Esophagus (tissue), 2 donors: ENCODE results near the gene OCA2. TPM values are rescaled to one million over a fixed set of nuclear protein-coding genes. Genes with fewer than 3 reads are reported as not detected.

ENCODE experiments used
- H3K27ac ChIP-seq, 2 donors: one replicate each; pipeline ENCODE4 v1.5.1; 2013; ENCODE audit warnings: low read depth in 2 of 2, mild to moderate bottlenecking in 2 of 2, inconsistent platforms in 1 of 2, low read length in 1 of 2, moderate library complexity in 1 of 2
- H3K27me3 ChIP-seq, 2 donors: one replicate each; pipeline ENCODE4 v1.6.1; 2013; ENCODE audit warnings: low read length in 2 of 2, control low read depth in 1 of 2, mild to moderate bottlenecking in 1 of 2; ENCODE audit not compliant: insufficient read depth in 2 of 2, control insufficient read depth in 1 of 2
- H3K36me3 ChIP-seq, 2 donors: one replicate each; pipeline ENCODE4 v1.6.1; 2013; ENCODE audit warnings: low read length in 1 of 2; ENCODE audit not compliant: control insufficient read depth in 2 of 2, insufficient read depth in 2 of 2
- H3K4me1 ChIP-seq, 2 donors: one replicate each; pipeline ENCODE4 v1.6.1; 2013; ENCODE audit warnings: low read length in 1 of 2; ENCODE audit not compliant: control insufficient read depth in 2 of 2, insufficient read depth in 2 of 2
- H3K4me3 ChIP-seq, 2 donors: one replicate each; pipeline ENCODE4 v1.5.1; 2013; ENCODE audit warnings: low read length in 2 of 2, mild to moderate bottlenecking in 2 of 2, low read depth in 1 of 2, moderate library complexity in 1 of 2
- H3K9me3 ChIP-seq, 2 donors: one replicate each; pipeline ENCODE4 v1.6.1; 2013; ENCODE audit warnings: mild to moderate bottlenecking in 2 of 2, low read depth in 1 of 2, low read length in 1 of 2, moderate library complexity in 1 of 2; ENCODE audit not compliant: control insufficient read depth in 2 of 2, insufficient read depth in 1 of 2
- WGBS, 2 donors: extraction: QIAGEN DNeasy Blood & Tissue Kit; methylation state at CpG; one replicate each; pipeline ENCODE4 v1.1.7; 2013; 5-methylcytosine and 5-hydroxymethylcytosine counted together
- polyA plus RNA-seq, 2 donors: library from polyadenylated mRNA; stranded (reverse); fragments of 200-250 nt; gene quantifications; one replicate each; pipeline ENCODE4 v1.2.3, GENCODE V29; 2013
- donor health status: healthy with polysubstance abuse.
- donor health status: Bipolar disorder and iron deficiency.

The OCA2 gene
- polyA plus RNA-seq, 2 donors = 1.1 to 1.2 TPM

DNA sequence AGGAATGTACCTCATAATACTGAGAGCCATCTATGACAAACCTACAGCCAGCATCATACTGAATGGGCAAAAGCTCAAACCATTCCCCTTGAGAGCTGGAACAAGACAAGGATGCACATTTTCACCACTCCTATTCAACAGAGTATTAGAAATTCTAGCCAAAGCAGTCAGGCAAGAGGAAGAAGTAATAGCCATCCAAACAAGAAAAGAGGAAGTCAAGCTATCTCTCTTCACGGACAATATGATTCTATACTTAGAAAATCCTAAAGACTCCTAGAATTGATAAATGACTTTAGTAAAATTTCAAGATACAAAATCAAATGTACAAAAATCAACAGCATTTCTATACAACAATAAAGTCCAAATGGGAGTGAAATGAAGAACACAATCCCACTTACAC, 30.2 kb downstream of the OCA2 start:
- WGBS, 2 donors = 42 to 47% methylated on average over 1 of the region's 1 CpG
- Histone ChIP-seq H3K4me1 (no peaks in the 10 kb centered on the region), H3K4me3 (no peak overlapping the region), H3K36me3 (no peaks in the 10 kb centered on the region), H3K27me3 (no peaks in the 10 kb centered on the region), H3K27ac (no peak overlapping the region), H3K9me3 (no peaks in the 10 kb centered on the region)

- no peaks in the 10 kb centered on the region for H3K36me3 ChIP-seq
- H3K27ac ChIP-seq = no peak overlapping the region
- H3K4me1 ChIP-seq = no peaks in the 10 kb centered on the region
- WGBS, 2 donors = 61 to 64% methylated on average over 3 of the region's 3 CpGs
- no peaks in the 10 kb centered on the region for H3K9me3 ChIP-seq
- H3K27me3 ChIP-seq = no peaks in the 10 kb centered on the region
- H3K4me3 ChIP-seq = no peak overlapping the region
Observed at GRCh38 chr15:28066231-28066630, 32.9 kb downstream of the OCA2 start.

DNA sequence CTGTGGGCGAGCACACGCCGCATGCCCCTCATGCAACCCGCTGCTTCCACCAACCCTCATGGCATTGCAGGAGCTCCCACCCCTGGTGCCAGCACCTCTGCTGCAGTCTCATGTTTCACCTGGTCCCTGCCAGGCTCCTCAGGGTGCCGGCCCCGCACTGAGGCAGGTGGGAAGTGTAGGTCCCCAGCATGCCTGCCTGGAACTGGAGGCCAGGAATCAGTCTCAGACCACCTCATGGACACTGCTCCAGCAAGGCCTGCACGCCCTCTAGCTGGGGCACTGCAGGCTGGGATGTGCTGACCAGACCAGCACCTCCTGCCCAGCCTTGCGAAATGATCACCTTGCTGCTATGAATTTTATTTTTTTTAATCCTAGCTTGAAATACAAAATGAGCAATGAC, 39.1 kb downstream of the OCA2 start:
- no peak overlapping the region for H3K27ac ChIP-seq
- 82 to 91% methylated on average over 8 of the region's 8 CpGs for WGBS, 2 donors
- no peaks in the 10 kb centered on the region for H3K4me1 ChIP-seq
- no peaks in the 10 kb centered on the region for H3K27me3 ChIP-seq
- peaks cover 3 to 5% of the 10 kb centered on the region in 2 donors for H3K9me3 ChIP-seq
- H3K36me3 ChIP-seq = no peaks in the 10 kb centered on the region
- H3K4me3 ChIP-seq = no peak overlapping the region

- 88 to 90% methylated on average over 6 of the region's 6 CpGs for WGBS, 2 donors
- H3K27ac ChIP-seq = no peak overlapping the region
Observed at GRCh38 chr15:28058082-28058481, 41.0 kb downstream of the OCA2 start.

GRCh38 chr15:28051955-28052633, 47.0 kb downstream of the OCA2 start:
- Histone ChIP-seq H3K4me1 (no peaks in the 10 kb centered on the region), H3K4me3 (no peak overlapping the region), H3K27ac (no peak overlapping the region), H3K27me3 (no peaks in the 10 kb centered on the region), H3K9me3 (no peaks in the 10 kb centered on the region), H3K36me3 (no peaks in the 10 kb centered on the region)
- 46 to 55% methylated on average over 5 of the region's 5 CpGs for WGBS, 2 donors

More at GRCh38 chr15:28058082-28058481, 41.0 kb downstream of the OCA2 start:
- Histone ChIP-seq H3K4me3 (no peak overlapping the region), H3K9me3 (peaks cover 3 to 5% of the 10 kb centered on the region in 2 donors), H3K27me3 (no peaks in the 10 kb centered on the region), H3K4me1 (no peaks in the 10 kb centered on the region), H3K36me3 (no peaks in the 10 kb centered on the region)

- Histone ChIP-seq H3K9me3 (no peaks in the 10 kb centered on the region), H3K36me3 (no peaks in the 10 kb centered on the region), H3K27ac (no peak overlapping the region), H3K4me1 (no peaks in the 10 kb centered on the region), H3K4me3 (no peak overlapping the region), H3K27me3 (no peaks in the 10 kb centered on the region)
- 49 to 51% methylated on average over 3 of the region's 3 CpGs for WGBS, 2 donors
Observed at GRCh38 chr15:28049581-28049980, 49.5 kb downstream of the OCA2 start.

GRCh38 chr15:28047277-28047676, 51.8 kb downstream of the OCA2 start:
- H3K27ac ChIP-seq = no peak overlapping the region
- no peaks in the 10 kb centered on the region for H3K4me1 ChIP-seq
- 73 to 75% methylated on average over 3 of the region's 3 CpGs for whole genome bisulfite sequencing, 2 donors
- H3K36me3 ChIP-seq = no peaks in the 10 kb centered on the region
- no peak overlapping the region for H3K4me3 ChIP-seq
- no peaks in the 10 kb centered on the region for H3K9me3 ChIP-seq
- no peaks in the 10 kb centered on the region for H3K27me3 ChIP-seq

- H3K27ac ChIP-seq = no peak overlapping the region
- no peaks in the 10 kb centered on the region for H3K9me3 ChIP-seq
- no peak overlapping the region for H3K4me3 ChIP-seq
- no peaks in the 10 kb centered on the region for H3K27me3 ChIP-seq
- H3K36me3 ChIP-seq = no peaks in the 10 kb centered on the region
- H3K4me1 ChIP-seq = no peaks in the 10 kb centered on the region
- WGBS, 2 donors = 73 to 76% methylated on average over 5 of the region's 5 CpGs
Observed at GRCh38 chr15:28044121-28044672, 54.9 kb downstream of the OCA2 start.

GRCh38 chr15:28043691-28044091, 55.4 kb downstream of the OCA2 start:
- Histone ChIP-seq H3K4me1 (no peaks in the 10 kb centered on the region), H3K27ac (no peak overlapping the region), H3K27me3 (no peaks in the 10 kb centered on the region), H3K9me3 (no peaks in the 10 kb centered on the region), H3K36me3 (no peaks in the 10 kb centered on the region), H3K4me3 (no peak overlapping the region)

DNA sequence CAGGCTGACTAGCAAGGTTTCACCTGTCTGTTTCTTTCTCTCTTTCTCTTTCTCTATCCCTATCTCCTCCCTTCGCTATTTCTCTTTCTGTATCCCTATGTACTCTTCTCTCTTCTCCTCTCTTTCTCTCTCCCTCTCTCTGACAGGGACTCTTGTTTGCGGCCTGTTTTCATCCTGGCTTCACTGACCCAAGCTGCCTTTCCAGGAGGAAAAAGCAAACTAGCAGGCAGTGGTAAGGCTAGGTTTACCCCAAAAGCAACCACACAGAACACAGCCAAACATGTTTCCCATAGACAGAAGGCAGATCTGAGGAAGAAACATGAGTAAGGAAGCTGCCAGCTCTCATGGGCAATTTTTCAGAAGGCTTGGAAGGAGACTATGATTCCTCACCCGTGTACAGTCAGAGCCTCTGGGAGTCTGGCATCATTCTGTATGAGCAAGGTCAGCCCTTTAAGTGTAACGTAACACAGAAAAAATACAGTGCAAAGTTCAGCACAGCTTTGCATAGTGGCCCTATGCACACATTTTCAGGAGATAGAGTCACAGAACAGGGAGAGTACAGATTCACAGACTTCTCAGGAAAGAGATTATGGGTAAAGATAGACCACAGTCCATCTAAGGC, 61.0 kb downstream of the OCA2 start:
- no peak overlapping the region for H3K27ac ChIP-seq
- H3K4me3 ChIP-seq = no peak overlapping the region
- 64 to 68% methylated on average over 4 of the region's 4 CpGs for WGBS, 2 donors
- peaks cover 0 to 2% of the 10 kb centered on the region in 2 donors for H3K9me3 ChIP-seq
- H3K4me1 ChIP-seq = no peaks in the 10 kb centered on the region
- H3K27me3 ChIP-seq = no peaks in the 10 kb centered on the region
- no peaks in the 10 kb centered on the region for H3K36me3 ChIP-seq
